NT2/D1 (cell line): ENCODE measurements around the gene DMRT1.

Source experiments
- SUZ12 ChIP-seq: IDR thresholded peaks from 2 replicates; pipeline ENCODE4 v1.6.1; 2011; ENCODE audit not compliant: insufficient read length, insufficient read depth; ENCODE audit errors: extremely low read depth
- YY1 ChIP-seq: IDR thresholded peaks from 2 replicates; pipeline ENCODE4 v1.6.1; 2011; ENCODE audit not compliant: insufficient read length, insufficient read depth

GRCh38 chr9:1001838-1002237 is 160.3 kb downstream of the DMRT1 start:
- TF ChIP-seq SUZ12: no peak
- no peak for TF ChIP-seq YY1
